ENCODE data around the gene CDH4. TPM values are rescaled to one million over a fixed set of nuclear protein-coding genes. Genes with fewer than 3 reads are reported as not detected.

Gene CDH4
- total and polyA plus RNA-seq, 7 donors: under 0.01 to 0.06 TPM; not detected in 5

DNA sequence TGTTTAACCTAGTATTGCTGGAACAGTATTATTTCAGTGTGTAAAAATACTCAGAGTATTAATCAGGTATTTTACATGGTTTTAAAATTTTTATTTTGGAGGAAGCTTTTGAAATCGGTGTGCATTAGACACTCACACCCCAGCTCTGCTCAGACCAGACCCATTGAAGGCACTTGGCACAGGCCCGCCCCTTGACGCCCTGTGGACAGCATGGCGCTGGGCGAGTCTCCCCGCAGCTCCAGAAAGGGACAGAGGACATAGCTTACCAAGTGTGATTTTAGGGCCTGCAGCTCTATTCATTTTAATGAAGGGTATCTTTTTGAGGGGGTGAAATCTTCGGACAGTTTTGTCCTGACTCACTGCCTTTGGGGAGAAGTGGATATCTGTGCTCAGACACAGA is 164.5 kb downstream of the CDH4 start:
- Histone ChIP-seq H3K27me3 (peaks cover 0 to 10% (median 8%) of the 10 kb centered on the region in 3 donors), H3K4me3 (no peak overlapping the region), H3K9me3 (peaks cover 0 to 3% (median 2%) of the 10 kb centered on the region in 4 donors), H3K4me1 (no peaks in the 10 kb centered on the region), H3K36me3 (no peaks in the 10 kb centered on the region), H3K27ac (no peak overlapping the region)
- DNase-seq: no peak
- WGBS, 2 donors: 89 to 95% methylated on average over 7 of the region's 7 CpGs
- intact Hi-C loops (cut with DNase I): no loop called here
- TF ChIP-seq, protein P1, sequence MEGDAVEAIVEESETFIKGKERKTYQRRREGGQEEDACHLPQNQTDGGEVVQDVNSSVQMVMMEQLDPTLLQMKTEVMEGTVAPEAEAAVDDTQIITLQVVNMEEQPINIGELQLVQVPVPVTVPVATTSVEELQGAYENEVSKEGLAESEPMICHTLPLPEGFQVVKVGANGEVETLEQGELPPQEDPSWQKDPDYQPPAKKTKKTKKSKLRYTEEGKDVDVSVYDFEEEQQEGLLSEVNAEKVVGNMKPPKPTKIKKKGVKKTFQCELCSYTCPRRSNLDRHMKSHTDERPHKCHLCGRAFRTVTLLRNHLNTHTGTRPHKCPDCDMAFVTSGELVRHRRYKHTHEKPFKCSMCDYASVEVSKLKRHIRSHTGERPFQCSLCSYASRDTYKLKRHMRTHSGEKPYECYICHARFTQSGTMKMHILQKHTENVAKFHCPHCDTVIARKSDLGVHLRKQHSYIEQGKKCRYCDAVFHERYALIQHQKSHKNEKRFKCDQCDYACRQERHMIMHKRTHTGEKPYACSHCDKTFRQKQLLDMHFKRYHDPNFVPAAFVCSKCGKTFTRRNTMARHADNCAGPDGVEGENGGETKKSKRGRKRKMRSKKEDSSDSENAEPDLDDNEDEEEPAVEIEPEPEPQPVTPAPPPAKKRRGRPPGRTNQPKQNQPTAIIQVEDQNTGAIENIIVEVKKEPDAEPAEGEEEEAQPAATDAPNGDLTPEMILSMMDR (IDR thresholded peaks at IDR 0.05): no peak
- TF ChIP-seq POLR2A (IDR thresholded peaks at IDR 0.05) (no peak), POLR2AphosphoS5 (IDR thresholded peaks at IDR 0.05) (no peak), EP300 (IDR thresholded peaks at IDR 0.05) (no peak)

DNA sequence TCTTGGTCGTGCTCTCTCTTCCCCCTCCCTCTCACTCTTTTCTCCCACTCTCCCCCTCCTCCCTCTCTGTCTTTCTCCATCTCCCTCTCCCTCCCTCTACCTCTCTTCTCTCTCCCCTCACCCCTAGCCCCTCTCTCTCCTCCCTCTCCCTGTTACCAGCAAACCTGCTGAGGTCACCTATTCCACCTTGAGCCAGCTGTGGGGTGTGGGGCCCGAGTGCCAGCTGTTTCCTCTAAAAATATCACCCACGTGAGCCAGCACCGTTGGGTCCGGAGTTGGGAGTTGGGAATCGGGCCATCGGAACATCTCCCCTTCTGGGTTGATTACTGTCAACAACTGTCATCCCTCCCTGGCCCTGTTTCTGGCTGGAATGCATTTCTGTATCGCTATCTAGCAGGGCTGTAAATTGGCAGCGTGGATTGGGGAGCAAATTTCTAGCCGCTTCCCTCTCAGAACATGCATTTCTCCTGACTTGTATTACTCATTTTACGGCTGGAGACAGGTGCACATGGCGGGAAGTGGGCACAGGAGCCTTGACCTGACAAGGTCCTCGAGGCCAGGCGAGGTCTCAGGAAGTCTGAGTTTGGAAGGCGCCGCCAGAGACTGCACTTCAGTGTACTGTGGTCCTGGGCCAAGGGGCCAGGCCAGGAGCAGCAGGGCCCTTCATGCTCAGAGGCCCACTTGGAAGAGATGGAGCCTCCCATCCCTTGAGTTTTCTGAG is 165.3 kb downstream of the CDH4 start:
- Histone ChIP-seq H3K4me3 (no peak overlapping the region), H3K27ac (no peak overlapping the region), H3K4me1 (no peaks in the 10 kb centered on the region), H3K9me3 (peaks cover 0 to 3% (median 1%) of the 10 kb centered on the region in 4 donors), H3K36me3 (no peaks in the 10 kb centered on the region), H3K27me3 (peaks cover 0 to 11% (median 8%) of the 10 kb centered on the region in 3 donors)
- no peak for DNase-seq
- WGBS, 2 donors: 72 to 80% methylated on average over 16 of the region's 16 CpGs
- TF ChIP-seq EP300 (IDR thresholded peaks at IDR 0.05) (no peak), POLR2A (IDR thresholded peaks at IDR 0.05) (no peak), POLR2AphosphoS5 (IDR thresholded peaks at IDR 0.05) (no peak)
- TF ChIP-seq, protein P1 (IDR thresholded peaks at IDR 0.05): no peak
- intact Hi-C loops (cut with DNase I): no loop called here

DNA sequence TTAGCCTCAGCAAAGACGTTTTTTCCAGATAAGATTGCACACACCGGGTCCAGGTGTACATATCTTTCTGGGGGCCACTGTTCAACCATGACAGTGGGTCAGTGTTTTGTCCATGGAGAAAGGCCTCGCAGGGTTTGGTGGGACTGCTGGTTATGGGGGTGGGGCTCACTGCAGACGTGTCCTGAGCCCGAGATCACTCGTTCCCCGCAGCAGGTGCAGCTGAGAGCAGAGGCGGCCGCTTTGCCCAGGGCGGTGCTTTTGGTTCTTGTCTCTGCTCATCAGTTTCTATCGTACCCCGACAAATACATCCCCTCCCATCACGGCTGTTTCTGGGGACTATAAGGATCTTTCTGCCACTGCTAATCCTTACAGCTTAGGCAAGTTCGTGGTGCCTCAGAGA is 166.9 kb downstream of the CDH4 start:
- H3K27me3 ChIP-seq: peaks cover 0 to 11% (median 8%) of the 10 kb centered on the region in 3 donors

DNA sequence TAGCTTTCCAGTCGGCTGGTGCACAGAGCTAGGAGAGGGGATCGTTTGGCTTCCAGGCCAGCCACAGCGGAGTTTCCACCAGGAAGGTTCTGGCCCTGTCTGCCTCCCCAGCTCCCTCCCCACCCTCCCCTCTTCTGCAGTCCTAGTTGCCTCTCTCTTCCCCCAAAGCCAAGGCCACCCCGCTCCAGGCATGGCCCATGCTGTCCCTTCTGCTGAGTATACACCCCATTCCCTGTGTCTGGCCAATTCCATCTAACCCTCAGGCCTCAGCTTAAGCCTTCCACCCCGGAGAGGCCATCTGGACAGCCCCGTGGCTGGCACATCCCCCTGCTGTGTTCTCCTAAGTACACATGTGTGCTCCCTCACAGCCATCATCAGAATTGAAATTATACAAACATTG is 167.4 kb downstream of the CDH4 start:
- TF ChIP-seq EP300 (IDR thresholded peaks at IDR 0.05): no peak
- TF ChIP-seq, protein P1 (IDR thresholded peaks at IDR 0.05): no peak
- no peak for TF ChIP-seq POLR2AphosphoS5 (IDR thresholded peaks at IDR 0.05)
- TF ChIP-seq POLR2A (IDR thresholded peaks at IDR 0.05): no peak
- intact Hi-C loops (cut with DNase I): no loop called here
- H3K36me3 ChIP-seq: no peaks in the 10 kb centered on the region
- no peaks in the 10 kb centered on the region for H3K4me1 ChIP-seq
- no peak for DNase-seq
- peaks cover 0 to 11% (median 8%) of the 10 kb centered on the region in 3 donors for H3K27me3 ChIP-seq
- no peaks in the 10 kb centered on the region for H3K9me3 ChIP-seq
- H3K4me3 ChIP-seq: no peak overlapping the region
- H3K27ac ChIP-seq: no peak overlapping the region
- WGBS, 2 donors: 71 to 74% methylated on average over 6 of the region's 6 CpGs

More for the DNA sequence above, 166.9 kb downstream of the CDH4 start:
- no peaks in the 10 kb centered on the region for H3K4me1 ChIP-seq
- H3K4me3 ChIP-seq: no peak overlapping the region
- no peaks in the 10 kb centered on the region for H3K36me3 ChIP-seq
- no peak overlapping the region for H3K27ac ChIP-seq
- intact Hi-C loops (cut with DNase I): no loop called here
- no peaks in the 10 kb centered on the region for H3K9me3 ChIP-seq
- DNase-seq: no peak
- 78 to 85% methylated on average over 14 of the region's 14 CpGs for WGBS, 2 donors
- TF ChIP-seq POLR2AphosphoS5 (IDR thresholded peaks at IDR 0.05) (no peak), POLR2A (IDR thresholded peaks at IDR 0.05) (no peak)

DNA sequence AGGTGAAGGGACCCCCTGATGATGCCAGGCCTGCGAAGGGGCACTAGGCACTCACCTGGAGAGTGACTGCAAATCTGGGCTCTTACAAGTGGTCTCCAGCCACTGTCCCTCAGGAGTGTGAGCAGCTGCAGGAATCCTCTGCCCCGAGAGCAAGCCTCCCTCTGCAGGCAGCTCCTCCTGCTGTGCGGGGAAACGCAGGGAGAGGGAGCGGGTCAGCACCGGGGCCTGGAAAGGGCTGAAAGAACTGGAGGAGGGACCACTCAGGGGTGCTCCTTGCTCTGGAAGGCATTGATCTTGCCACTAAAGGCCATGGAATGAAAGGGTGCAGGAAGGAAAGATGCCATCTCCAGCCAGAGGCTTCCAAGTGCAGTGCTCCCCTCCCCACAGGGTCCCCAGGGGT is 168.0 kb downstream of the CDH4 start:
- intact Hi-C loops (cut with DNase I): no loop called here
- Histone ChIP-seq H3K27me3 (peaks cover 0 to 11% (median 8%) of the 10 kb centered on the region in 3 donors), H3K4me1 (no peaks in the 10 kb centered on the region), H3K27ac (no peak overlapping the region), H3K4me3 (no peak overlapping the region), H3K9me3 (no peaks in the 10 kb centered on the region), H3K36me3 (no peaks in the 10 kb centered on the region)
- TF ChIP-seq POLR2AphosphoS5 (IDR thresholded peaks at IDR 0.05) (no peak), POLR2A (IDR thresholded peaks at IDR 0.05) (no peak), EP300 (IDR thresholded peaks at IDR 0.05) (no peak)
- TF ChIP-seq, protein P1 (IDR thresholded peaks at IDR 0.05): no peak
- no peak for DNase-seq
- WGBS, 2 donors: 88 to 89% methylated on average over 6 of the region's 6 CpGs

All from sigmoid colon (tissue), 7 donors.